WTC11 (cell line): Measurements from ENCODE around the gene CLEC16A. TPM values are rescaled to one million over a fixed set of nuclear protein-coding genes. Genes with fewer than 3 reads are reported as not detected.

ENCODE experiments used
- ATAC-seq: fragments of 200-7000 bp; cut with Tn5 transposase; 2 replicates; pipeline ENCODE4 v1.10.0; 2021; ENCODE audit warnings: mild to moderate bottlenecking, moderate library complexity
- CTCF ChIA-PET: fragments of 300-600 bp; sonication (Branson Sonifier 250); formaldehyde crosslinking; loops from one replicate; lab custom pipeline; 2021; ENCODE audit warnings: antibody characterized with exemption; lab: Charles Lee
- POLR2A ChIA-PET: fragments of 350-600 bp; sonication (Branson Sonifier 250); formaldehyde crosslinking; loops from one replicate; lab custom pipeline; 2021; ENCODE audit warnings: antibody characterized with exemption; lab: Charles Lee
- DNase-seq: peaks from one replicate; pipeline ENCODE4 v3.0.0; 2021; ENCODE audit warnings: low spot score
- H3K27ac Mint-ChIP-seq: 2 replicates; pipeline ENCODE4 v1.8.0; 2021; ENCODE audit warnings: mixed read lengths
- H3K27me3 Mint-ChIP-seq: 2 replicates; pipeline ENCODE4 v1.8.0; 2021; ENCODE audit warnings: low read depth, mild to moderate bottlenecking, moderate library complexity, mixed read lengths
- H3K36me3 Mint-ChIP-seq: 2 replicates; pipeline ENCODE4 v1.8.0; 2021; ENCODE audit warnings: mixed read lengths
- H3K4me1 Mint-ChIP-seq: 2 replicates; pipeline ENCODE4 v1.8.0; 2022; ENCODE audit warnings: mixed read lengths
- H3K4me3 Mint-ChIP-seq: 2 replicates; pipeline ENCODE4 v1.8.0; 2021; ENCODE audit warnings: mild to moderate bottlenecking, moderate library complexity, mixed read lengths
- H3K9me3 Mint-ChIP-seq: 2 replicates; pipeline ENCODE4 v1.8.0; 2021; ENCODE audit warnings: mixed read lengths
- ETV6 ChIP-seq: sonication (generic); formaldehyde crosslinking; IDR thresholded peaks from 2 replicates; pipeline ENCODE4 v1.8.1; 2022; ENCODE audit warnings: mild to moderate bottlenecking, missing genetic modification reagents
- IRF2 ChIP-seq: sonication (generic); formaldehyde crosslinking; IDR thresholded peaks from 2 replicates; pipeline ENCODE4 v1.8.0; 2022; ENCODE audit warnings: low read depth, missing genetic modification reagents, borderline replicate concordance
- NFE2L1 ChIP-seq: sonication (generic); formaldehyde crosslinking; IDR thresholded peaks from 2 replicates; pipeline ENCODE4 v1.8.1; 2023; ENCODE audit warnings: missing genetic modification reagents
- NR3C1 ChIP-seq: sonication (generic); formaldehyde crosslinking; conservative IDR thresholded peaks from 2 replicates; pipeline ENCODE4 v1.8.1; 2023; ENCODE audit warnings: low read depth, mild to moderate bottlenecking, missing genetic modification reagents
- OVOL2 ChIP-seq: fragments of 250-450 bp; sonication (Bioruptor Pico); IDR thresholded peaks from 2 replicates; pipeline ENCODE4 v1.9.0; 2021; ENCODE audit warnings: mild to moderate bottlenecking, borderline replicate concordance
- SMAD4 ChIP-seq: sonication (generic); formaldehyde crosslinking; IDR thresholded peaks from 2 replicates; pipeline ENCODE4 v1.8.0; 2022; ENCODE audit warnings: mild to moderate bottlenecking, missing genetic modification reagents
- TCF7 ChIP-seq: sonication (generic); formaldehyde crosslinking; IDR thresholded peaks from 2 replicates; pipeline ENCODE4 v1.8.0; 2022; ENCODE audit warnings: mild to moderate bottlenecking, low read depth, missing genetic modification reagents, moderate library complexity
- ZBTB21 ChIP-seq: sonication (generic); formaldehyde crosslinking; IDR thresholded peaks from 2 replicates; pipeline ENCODE4 v1.8.1; 2023; ENCODE audit warnings: mild to moderate bottlenecking, missing genetic modification reagents, borderline replicate concordance
- total RNA-seq: library from RNA; stranded (reverse); gene quantifications from 3 replicates; pipeline ENCODE4 v1.2.3, GENCODE V29; 2021
- TF ChIP-seq, protein P1 (sequence below): sonication (generic); formaldehyde crosslinking; IDR thresholded peaks from 2 replicates; pipeline ENCODE4 v1.8.1; 2023; ENCODE audit warnings: mild to moderate bottlenecking, missing genetic modification reagents
- TF ChIP-seq, protein P2 (sequence below): fragments of 250-450 bp; sonication (Bioruptor Pico); IDR thresholded peaks from 2 replicates; pipeline ENCODE4 v1.9.0; 2021; ENCODE audit warnings: moderate library complexity, mild to moderate bottlenecking, inconsistent platforms, borderline replicate concordance
- TF ChIP-seq, protein P3 (sequence below): sonication (generic); formaldehyde crosslinking; IDR thresholded peaks from 2 replicates; pipeline ENCODE4 v1.8.1; 2023; ENCODE audit warnings: mild to moderate bottlenecking, moderate library complexity, missing genetic modification reagents
- TF ChIP-seq, protein P4 (sequence below): sonication (generic); formaldehyde crosslinking; IDR thresholded peaks from 2 replicates; pipeline ENCODE4 v1.8.0; 2022; ENCODE audit warnings: missing genetic modification reagents
- TF ChIP-seq, protein P5 (sequence below): sonication (generic); formaldehyde crosslinking; IDR thresholded peaks from 2 replicates; pipeline ENCODE4 v1.8.0; 2023; ENCODE audit warnings: missing genetic modification reagents, mild to moderate bottlenecking, borderline replicate concordance
- TF ChIP-seq, protein P6 (sequence below): sonication (generic); formaldehyde crosslinking; IDR thresholded peaks from 2 replicates; pipeline ENCODE4 v1.8.1; 2023; ENCODE audit warnings: mild to moderate bottlenecking, missing genetic modification reagents, moderate library complexity
- TF ChIP-seq, protein P7 (sequence below): fragments of 250-450 bp; sonication (Bioruptor Pico); IDR thresholded peaks from 2 replicates; pipeline ENCODE4 v1.8.0; 2021; ENCODE audit warnings: mild to moderate bottlenecking

The CLEC16A gene
- total RNA-seq, 1 experiment from 2014 or later: 14.4 TPM

DNA sequence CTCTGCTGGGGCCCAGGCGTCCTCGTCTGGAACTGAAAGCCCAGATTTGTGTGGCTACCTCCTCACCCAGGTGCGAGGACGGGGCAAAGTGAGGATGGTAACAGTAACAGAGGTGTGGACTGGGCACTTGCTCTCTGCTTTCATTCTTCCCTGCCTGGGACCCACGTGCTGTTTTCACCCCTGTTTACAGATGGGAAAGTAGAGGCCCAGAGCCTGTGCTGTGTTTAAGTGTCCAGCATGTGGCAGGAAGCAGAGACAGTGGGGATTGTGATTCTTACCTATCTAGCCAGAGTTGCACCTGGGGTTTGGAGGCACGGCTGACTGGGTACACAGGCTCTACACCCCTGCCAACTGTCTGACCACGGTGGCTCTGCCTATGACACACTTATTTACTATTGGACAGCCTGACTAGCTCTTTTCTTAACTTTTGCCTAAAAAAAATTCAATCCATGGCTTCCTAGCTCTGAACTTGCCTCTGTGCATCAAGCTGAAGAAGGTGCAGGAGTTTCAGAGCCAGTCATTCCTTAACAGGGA lies 155.4 kb downstream of the CLEC16A start (continued):
- TF ChIP-seq, protein P1, sequence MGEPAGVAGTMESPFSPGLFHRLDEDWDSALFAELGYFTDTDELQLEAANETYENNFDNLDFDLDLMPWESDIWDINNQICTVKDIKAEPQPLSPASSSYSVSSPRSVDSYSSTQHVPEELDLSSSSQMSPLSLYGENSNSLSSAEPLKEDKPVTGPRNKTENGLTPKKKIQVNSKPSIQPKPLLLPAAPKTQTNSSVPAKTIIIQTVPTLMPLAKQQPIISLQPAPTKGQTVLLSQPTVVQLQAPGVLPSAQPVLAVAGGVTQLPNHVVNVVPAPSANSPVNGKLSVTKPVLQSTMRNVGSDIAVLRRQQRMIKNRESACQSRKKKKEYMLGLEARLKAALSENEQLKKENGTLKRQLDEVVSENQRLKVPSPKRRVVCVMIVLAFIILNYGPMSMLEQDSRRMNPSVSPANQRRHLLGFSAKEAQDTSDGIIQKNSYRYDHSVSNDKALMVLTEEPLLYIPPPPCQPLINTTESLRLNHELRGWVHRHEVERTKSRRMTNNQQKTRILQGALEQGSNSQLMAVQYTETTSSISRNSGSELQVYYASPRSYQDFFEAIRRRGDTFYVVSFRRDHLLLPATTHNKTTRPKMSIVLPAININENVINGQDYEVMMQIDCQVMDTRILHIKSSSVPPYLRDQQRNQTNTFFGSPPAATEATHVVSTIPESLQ (CRISPR knock-in tag): no peak
- TF ChIP-seq, protein P2, sequence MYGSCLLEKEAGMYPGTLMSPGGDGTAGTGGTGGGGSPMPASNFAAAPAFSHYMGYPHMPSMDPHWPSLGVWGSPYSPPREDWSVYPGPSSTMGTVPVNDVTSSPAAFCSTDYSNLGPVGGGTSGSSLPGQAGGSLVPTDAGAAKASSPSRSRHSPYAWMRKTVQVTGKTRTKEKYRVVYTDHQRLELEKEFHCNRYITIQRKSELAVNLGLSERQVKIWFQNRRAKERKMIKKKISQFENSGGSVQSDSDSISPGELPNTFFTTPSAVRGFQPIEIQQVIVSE (CRISPR knock-in tag): no peak

DNA sequence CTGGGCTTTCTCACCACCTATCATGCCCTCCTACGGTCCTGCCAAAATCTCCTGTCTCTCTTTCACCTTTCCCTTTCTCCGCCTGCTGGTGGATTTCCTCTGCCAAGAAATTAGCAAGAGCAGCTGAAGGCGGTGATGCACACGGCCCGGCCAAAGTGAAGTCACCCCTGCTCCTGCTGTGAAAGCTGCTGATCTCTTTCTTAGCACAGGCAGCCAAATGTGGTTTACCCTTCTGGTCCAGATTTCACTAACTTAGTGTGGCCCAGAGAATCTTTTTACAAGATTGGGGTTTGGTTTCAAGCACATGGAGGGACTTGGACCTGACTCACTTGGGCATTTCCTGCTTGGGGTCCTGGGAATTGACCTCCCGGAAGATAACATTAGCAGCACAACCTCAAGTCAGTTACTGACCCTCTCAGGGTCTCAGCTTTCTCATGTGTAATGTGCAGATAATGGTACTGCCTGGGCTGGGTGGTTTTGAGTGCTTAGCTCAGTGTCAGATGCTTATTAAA lies 155.9 kb downstream of the CLEC16A start:
- Mint-ChIP-seq H3K27me3 (no peaks in the 10 kb centered on the region), H3K36me3 (no peaks in the 10 kb centered on the region), H3K27ac (peak overlapping the region; percentile 61), H3K4me1 (peaks cover 12% of the 10 kb centered on the region), H3K9me3 (no peaks in the 10 kb centered on the region), H3K4me3 (no peak overlapping the region)
- ATAC-seq (peak; percentile 78), DNase-seq (peak; percentile 37)
- TF ChIP-seq TCF7 (no peak), ZBTB21 (CRISPR knock-in tag) (no peak), ETV6 (CRISPR knock-in tag) (no peak), IRF2 (no peak)
- TF ChIP-seq, protein P3, sequence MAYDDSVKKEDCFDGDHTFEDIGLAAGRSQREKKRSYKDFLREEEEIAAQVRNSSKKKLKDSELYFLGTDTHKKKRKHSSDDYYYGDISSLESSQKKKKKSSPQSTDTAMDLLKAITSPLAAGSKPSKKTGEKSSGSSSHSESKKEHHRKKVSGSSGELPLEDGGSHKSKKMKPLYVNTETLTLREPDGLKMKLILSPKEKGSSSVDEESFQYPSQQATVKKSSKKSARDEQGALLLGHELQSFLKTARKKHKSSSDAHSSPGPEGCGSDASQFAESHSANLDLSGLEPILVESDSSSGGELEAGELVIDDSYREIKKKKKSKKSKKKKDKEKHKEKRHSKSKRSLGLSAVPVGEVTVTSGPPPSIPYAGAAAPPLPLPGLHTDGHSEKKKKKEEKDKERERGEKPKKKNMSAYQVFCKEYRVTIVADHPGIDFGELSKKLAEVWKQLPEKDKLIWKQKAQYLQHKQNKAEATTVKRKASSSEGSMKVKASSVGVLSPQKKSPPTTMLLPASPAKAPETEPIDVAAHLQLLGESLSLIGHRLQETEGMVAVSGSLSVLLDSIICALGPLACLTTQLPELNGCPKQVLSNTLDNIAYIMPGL (CRISPR knock-in tag): no peak
- TF ChIP-seq, protein P4, sequence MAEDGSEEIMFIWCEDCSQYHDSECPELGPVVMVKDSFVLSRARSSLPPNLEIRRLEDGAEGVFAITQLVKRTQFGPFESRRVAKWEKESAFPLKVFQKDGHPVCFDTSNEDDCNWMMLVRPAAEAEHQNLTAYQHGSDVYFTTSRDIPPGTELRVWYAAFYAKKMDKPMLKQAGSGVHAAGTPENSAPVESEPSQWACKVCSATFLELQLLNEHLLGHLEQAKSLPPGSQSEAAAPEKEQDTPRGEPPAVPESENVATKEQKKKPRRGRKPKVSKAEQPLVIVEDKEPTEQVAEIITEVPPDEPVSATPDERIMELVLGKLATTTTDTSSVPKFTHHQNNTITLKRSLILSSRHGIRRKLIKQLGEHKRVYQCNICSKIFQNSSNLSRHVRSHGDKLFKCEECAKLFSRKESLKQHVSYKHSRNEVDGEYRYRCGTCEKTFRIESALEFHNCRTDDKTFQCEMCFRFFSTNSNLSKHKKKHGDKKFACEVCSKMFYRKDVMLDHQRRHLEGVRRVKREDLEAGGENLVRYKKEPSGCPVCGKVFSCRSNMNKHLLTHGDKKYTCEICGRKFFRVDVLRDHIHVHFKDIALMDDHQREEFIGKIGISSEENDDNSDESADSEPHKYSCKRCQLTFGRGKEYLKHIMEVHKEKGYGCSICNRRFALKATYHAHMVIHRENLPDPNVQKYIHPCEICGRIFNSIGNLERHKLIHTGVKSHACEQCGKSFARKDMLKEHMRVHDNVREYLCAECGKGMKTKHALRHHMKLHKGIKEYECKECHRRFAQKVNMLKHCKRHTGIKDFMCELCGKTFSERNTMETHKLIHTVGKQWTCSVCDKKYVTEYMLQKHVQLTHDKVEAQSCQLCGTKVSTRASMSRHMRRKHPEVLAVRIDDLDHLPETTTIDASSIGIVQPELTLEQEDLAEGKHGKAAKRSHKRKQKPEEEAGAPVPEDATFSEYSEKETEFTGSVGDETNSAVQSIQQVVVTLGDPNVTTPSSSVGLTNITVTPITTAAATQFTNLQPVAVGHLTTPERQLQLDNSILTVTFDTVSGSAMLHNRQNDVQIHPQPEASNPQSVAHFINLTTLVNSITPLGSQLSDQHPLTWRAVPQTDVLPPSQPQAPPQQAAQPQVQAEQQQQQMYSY (CRISPR knock-in tag): no peak
- ChIA-PET POLR2A (interaction anchor here (0.6 kb wide), 1 partner anchor 1433 kb away, joined by 3 read pairs; no protein-coding TSS in a partner anchor), CTCF (interaction anchor here (0.6 to 1.3 kb wide), 5 partner anchors 8 to 307 kb away, joined by 3 to 5 read pairs (median 3); no protein-coding TSS in a partner anchor)

DNA sequence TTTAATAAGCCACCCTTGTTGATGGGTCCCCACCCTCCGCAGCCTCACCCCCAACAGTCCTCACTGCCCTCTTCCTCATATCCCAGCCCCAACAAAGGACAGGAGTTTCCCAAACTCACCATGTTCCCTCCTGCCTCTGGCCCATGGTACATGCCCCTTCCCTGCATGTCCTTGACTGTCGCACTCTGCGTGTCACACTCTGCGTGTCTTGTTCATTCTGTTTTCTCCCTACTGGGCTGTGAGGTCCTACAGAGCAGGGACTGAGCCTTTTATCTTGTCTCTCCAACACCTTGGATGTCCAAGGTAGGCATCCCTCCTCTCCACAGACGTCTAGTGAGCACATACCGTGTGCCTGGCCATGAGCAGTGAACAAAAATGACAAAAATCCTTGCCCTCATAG lies 156.9 kb downstream of the CLEC16A start:
- peak overlapping the region; percentile 41 for H3K27ac Mint-ChIP-seq
- H3K4me1 Mint-ChIP-seq: peaks cover 13% of the 10 kb centered on the region
- no peaks in the 10 kb centered on the region for H3K9me3 Mint-ChIP-seq
- H3K27me3 Mint-ChIP-seq: no peaks in the 10 kb centered on the region
- no peak for ATAC-seq
- no peak overlapping the region for H3K4me3 Mint-ChIP-seq
- no peaks in the 10 kb centered on the region for H3K36me3 Mint-ChIP-seq
- no peak for DNase-seq
- POLR2A ChIA-PET: no interaction called here
- CTCF ChIA-PET: interaction anchor here (1.5 kb wide), 1 partner anchor 271 kb away, joined by 5 read pairs; no protein-coding TSS in a partner anchor
- TF ChIP-seq OVOL2 (CRISPR knock-in tag) (no peak), ETV6 (CRISPR knock-in tag) (no peak), NR3C1 (CRISPR knock-in tag) (no peak), NFE2L1 (no peak), SMAD4 (no peak)
- TF ChIP-seq, protein P5, sequence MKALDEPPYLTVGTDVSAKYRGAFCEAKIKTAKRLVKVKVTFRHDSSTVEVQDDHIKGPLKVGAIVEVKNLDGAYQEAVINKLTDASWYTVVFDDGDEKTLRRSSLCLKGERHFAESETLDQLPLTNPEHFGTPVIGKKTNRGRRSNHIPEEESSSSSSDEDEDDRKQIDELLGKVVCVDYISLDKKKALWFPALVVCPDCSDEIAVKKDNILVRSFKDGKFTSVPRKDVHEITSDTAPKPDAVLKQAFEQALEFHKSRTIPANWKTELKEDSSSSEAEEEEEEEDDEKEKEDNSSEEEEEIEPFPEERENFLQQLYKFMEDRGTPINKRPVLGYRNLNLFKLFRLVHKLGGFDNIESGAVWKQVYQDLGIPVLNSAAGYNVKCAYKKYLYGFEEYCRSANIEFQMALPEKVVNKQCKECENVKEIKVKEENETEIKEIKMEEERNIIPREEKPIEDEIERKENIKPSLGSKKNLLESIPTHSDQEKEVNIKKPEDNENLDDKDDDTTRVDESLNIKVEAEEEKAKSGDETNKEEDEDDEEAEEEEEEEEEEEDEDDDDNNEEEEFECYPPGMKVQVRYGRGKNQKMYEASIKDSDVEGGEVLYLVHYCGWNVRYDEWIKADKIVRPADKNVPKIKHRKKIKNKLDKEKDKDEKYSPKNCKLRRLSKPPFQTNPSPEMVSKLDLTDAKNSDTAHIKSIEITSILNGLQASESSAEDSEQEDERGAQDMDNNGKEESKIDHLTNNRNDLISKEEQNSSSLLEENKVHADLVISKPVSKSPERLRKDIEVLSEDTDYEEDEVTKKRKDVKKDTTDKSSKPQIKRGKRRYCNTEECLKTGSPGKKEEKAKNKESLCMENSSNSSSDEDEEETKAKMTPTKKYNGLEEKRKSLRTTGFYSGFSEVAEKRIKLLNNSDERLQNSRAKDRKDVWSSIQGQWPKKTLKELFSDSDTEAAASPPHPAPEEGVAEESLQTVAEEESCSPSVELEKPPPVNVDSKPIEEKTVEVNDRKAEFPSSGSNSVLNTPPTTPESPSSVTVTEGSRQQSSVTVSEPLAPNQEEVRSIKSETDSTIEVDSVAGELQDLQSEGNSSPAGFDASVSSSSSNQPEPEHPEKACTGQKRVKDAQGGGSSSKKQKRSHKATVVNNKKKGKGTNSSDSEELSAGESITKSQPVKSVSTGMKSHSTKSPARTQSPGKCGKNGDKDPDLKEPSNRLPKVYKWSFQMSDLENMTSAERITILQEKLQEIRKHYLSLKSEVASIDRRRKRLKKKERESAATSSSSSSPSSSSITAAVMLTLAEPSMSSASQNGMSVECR (CRISPR knock-in tag): no peak
- TF ChIP-seq, protein P6, sequence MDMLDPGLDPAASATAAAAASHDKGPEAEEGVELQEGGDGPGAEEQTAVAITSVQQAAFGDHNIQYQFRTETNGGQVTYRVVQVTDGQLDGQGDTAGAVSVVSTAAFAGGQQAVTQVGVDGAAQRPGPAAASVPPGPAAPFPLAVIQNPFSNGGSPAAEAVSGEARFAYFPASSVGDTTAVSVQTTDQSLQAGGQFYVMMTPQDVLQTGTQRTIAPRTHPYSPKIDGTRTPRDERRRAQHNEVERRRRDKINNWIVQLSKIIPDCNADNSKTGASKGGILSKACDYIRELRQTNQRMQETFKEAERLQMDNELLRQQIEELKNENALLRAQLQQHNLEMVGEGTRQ: no peak
- TF ChIP-seq, protein P2 (CRISPR knock-in tag): no peak
- TF ChIP-seq, protein P7, sequence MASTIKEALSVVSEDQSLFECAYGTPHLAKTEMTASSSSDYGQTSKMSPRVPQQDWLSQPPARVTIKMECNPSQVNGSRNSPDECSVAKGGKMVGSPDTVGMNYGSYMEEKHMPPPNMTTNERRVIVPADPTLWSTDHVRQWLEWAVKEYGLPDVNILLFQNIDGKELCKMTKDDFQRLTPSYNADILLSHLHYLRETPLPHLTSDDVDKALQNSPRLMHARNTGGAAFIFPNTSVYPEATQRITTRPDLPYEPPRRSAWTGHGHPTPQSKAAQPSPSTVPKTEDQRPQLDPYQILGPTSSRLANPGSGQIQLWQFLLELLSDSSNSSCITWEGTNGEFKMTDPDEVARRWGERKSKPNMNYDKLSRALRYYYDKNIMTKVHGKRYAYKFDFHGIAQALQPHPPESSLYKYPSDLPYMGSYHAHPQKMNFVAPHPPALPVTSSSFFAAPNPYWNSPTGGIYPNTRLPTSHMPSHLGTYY (CRISPR knock-in tag): no peak
